GM21529 (cell line): Measurements from ENCODE around the gene ACO1.

Experiments used
- ATAC-seq: cut with Tn5 transposase; IDR thresholded peaks from one replicate; pipeline ENCODE4 v1.9.1; 2021; ENCODE audit not compliant: unreplicated experiment

Gene ACO1

DNA sequence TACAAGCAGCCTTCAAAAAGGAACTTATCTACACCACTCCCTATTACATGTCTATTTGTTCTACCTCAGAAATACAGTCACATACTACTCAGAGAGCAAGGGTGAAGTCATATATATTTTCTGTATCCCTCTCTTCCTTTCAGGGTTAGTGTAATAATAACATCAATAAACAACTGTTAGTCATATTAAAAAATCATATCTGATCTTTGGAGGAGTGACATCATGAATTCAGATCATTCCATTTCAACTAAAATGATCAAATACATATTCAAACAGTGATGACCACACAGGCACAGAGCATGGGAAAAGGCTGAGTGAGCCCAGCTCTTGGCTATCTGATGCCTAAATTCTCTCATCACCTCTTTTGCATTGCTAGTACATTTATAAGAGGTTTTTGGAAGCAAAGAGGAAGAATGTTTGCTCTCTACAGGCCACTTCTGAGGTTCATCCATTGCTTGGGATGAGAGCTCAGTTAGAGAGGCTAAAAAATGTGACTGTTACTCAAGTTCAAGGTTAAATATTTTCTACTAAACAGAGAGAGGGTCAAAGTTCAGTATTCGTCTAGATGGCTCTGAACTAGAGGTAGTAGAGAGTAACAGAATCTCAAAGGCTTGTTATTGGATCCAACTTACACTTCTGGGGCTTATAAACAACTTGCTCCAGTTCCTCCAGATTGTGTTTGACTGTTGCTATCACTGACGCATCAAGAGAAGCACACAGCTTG lies 102.6 kb downstream of the ACO1 start:
- no peak for ATAC-seq

DNA sequence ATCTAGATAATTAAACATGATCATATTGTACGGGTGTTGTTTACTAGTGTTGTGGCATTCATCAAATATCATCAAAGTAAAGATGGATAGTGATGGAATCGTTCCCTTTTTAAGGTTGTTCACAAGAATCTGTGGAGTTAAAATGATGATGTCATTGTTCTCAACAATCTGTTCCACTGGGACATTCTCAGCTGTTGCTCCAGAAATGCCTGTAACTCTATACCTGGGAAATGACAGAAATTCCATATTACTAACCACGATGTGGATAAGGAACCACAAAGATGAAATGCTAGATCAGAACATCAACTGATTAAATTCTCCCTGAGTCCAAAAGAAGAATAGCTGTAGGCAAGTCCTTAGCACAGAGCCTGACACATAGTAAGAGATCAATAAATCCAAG lies 103.5 kb downstream of the ACO1 start:
- ATAC-seq: no peak

DNA sequence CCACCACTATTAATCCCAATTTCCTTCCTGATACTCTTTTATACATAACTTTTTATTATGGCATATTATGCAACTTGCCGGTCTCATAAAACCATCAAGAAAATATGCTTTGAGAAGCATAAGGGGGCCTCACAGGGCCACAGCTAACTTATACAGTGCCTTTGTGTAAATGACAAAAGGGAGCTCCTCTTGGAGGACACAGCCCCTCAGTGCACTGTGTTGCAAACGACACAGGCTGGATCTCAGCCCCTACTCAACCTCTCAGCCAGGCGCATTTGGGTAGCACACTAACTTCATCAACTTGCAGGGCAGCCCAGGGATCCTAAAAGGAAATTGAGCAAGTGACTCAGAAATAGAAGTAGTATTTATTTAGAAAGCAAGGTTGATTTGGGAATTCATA lies 106.2 kb downstream of the ACO1 start:
- ATAC-seq: no peak

DNA sequence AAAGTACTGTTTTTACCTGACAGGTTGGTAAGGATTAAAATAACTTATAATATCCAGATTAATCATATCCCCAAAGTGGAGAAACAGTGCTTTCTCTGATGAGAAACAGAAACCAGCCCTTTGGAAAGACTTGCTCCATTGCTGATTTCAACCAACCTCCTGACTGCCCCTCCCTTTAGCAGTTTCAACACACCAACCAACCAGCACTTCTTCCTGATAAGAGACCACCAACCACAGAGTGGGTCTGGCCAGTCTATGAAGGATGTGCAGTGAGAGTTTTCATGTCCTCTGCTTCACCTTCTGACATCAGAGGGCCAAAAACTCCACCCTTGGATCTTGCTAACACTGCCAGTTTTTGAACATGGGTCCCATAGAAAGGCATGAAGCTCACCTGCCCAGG lies 113.5 kb downstream of the ACO1 start:
- no peak for ATAC-seq

DNA sequence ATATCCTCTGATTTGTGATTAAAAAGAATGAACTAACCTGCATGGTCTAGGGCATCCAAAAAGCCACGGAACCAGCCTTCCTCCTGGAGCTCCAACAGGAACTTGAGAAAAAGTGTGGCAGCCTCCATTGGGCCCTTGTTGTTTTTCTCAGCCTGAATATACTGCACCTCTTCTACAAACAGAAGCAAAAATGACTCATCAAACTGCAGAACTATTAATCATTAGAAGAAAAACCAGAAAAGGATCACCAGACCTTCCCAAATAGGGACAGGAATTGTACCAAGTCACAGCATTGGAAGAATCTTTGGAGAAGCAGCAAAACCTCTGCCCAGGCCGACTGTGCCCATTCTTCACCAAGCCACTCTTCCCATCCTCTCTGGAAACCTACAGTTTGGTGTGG lies 116.3 kb downstream of the ACO1 start:
- ATAC-seq: no peak

DNA sequence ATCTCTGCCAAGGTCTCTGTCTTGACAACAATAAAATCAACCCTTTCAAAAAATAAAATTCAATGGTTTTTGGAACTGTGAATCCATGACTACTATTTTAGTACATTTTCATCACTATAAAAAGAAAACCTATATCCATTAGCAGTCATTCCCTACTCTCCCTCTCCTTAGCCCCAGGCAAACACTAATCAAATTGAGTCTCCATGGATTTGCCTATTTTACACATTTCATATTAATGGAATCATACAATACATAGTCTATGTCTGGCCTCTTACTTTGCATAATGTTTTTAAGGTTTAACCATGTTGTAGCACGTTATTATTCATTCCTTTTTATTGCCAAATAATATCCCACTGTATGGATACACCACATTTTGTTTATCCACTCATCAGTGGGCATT lies 117.4 kb downstream of the ACO1 start:
- ATAC-seq: no peak

DNA sequence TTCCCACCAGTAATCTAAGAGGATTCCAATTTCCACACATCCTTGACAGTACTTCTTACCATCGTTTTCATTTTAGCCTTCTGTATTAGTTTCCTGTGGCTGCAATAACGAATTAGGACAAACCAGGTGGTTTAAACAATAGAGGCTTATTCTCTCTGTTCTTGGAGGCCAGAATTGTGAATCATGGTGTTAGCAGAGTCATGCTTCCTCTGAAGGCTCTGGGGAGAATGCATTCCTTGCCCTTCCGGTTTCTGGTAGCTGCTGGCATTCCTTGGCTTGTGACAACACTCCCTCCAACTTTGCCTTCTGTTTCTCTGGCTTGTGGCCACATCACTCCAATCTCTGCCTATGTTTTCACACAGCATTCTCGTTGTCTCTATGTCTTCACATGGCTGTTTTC lies 118.0 kb downstream of the ACO1 start:
- ATAC-seq: no peak

DNA sequence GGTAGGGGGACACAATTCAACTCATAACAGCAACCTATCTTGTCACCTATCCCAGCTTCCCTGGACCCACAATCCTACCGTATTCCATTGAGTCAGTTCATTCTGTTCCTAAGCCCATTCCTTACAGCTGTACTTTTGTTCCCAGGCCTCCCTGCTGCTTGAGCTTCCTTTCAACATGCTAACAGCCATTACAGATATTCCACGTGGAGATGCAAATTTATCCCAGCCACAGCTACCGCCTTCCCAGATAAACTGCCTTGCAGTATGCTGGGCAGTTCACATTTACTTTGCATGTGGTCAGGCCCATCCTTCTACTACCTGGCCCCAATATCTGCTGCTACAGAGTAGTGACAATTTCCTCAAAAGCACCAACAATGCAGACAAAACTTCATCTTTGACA lies 118.6 kb downstream of the ACO1 start:
- no peak for ATAC-seq
